Osteoblast (primary cell): ENCODE data around the gene TMEM183A. TPM values are rescaled to one million over a fixed set of nuclear protein-coding genes. Genes with fewer than 3 reads are reported as not detected.

Experiments used
- DNase-seq: peaks from one replicate; pipeline ENCODE4 v3.0.0; 2011; ENCODE audit warnings: low spot score, mixed read lengths; ENCODE audit not compliant: insufficient read length; ENCODE audit errors: missing footprints
- H2AFZ ChIP-seq: 2 replicates; pipeline ENCODE4 v1.6.0; 2011; ENCODE audit warnings: mild to moderate bottlenecking, low read length
- H3K27ac ChIP-seq: 2 replicates; pipeline ENCODE4 v1.5.1; 2011; ENCODE audit warnings: mild to moderate bottlenecking, low read depth, low read length, moderate library complexity
- H3K27me3 ChIP-seq: 2 replicates; pipeline ENCODE4 v1.6.0; 2012; ENCODE audit warnings: mild to moderate bottlenecking, control low read depth, inconsistent platforms, low read length, moderate library complexity; ENCODE audit not compliant: insufficient read depth
- H3K36me3 ChIP-seq: 2 replicates; pipeline ENCODE4 v1.5.1; 2011; ENCODE audit warnings: mild to moderate bottlenecking, low read length, control low read depth, moderate library complexity; ENCODE audit not compliant: insufficient read depth
- H3K4me1 ChIP-seq: 2 replicates; pipeline ENCODE4 v1.5.1; 2011; ENCODE audit warnings: mild to moderate bottlenecking, low read length, control low read depth, moderate library complexity; ENCODE audit not compliant: insufficient read depth
- H3K4me2 ChIP-seq: 2 replicates; pipeline ENCODE4 v1.6.0; 2011; ENCODE audit warnings: mild to moderate bottlenecking, low read length; ENCODE audit not compliant: insufficient read depth
- H3K4me3 ChIP-seq: fragments of 200-600 bp; sonication (generic); 3 replicates; pipeline ENCODE4 v1.5.1; 2012; ENCODE audit warnings: mild to moderate bottlenecking, low read length, inconsistent platforms; ENCODE audit not compliant: insufficient read depth
- H3K79me2 ChIP-seq: 2 replicates; pipeline ENCODE4 v1.6.0; 2012; ENCODE audit warnings: mild to moderate bottlenecking, low read length, control low read depth, inconsistent platforms; ENCODE audit not compliant: insufficient read depth
- H3K9me3 ChIP-seq: 2 replicates; pipeline ENCODE4 v1.5.1; 2011; ENCODE audit warnings: low read depth, low read length, control low read depth
- H4K20me1 ChIP-seq: 2 replicates; pipeline ENCODE4 v1.6.0; 2012; ENCODE audit warnings: mild to moderate bottlenecking, low read length, control low read depth; ENCODE audit not compliant: insufficient read depth
- total RNA-seq: library from RNA; depleted of rRNA; stranded (reverse); fragments of >200 nt; gene quantifications from 2 replicates; pipeline ENCODE4 v1.2.3, GENCODE V29; 2012
- TF ChIP-seq, protein P1 (sequence below): IDR thresholded peaks from 2 replicates; pipeline ENCODE4 v1.5.1; 2011; ENCODE audit warnings: mild to moderate bottlenecking, low read depth, low read length, moderate library complexity; ENCODE audit errors: extremely low read depth

TMEM183A gene
- total RNA-seq, 1 donor, result 118 TPM

DNA sequence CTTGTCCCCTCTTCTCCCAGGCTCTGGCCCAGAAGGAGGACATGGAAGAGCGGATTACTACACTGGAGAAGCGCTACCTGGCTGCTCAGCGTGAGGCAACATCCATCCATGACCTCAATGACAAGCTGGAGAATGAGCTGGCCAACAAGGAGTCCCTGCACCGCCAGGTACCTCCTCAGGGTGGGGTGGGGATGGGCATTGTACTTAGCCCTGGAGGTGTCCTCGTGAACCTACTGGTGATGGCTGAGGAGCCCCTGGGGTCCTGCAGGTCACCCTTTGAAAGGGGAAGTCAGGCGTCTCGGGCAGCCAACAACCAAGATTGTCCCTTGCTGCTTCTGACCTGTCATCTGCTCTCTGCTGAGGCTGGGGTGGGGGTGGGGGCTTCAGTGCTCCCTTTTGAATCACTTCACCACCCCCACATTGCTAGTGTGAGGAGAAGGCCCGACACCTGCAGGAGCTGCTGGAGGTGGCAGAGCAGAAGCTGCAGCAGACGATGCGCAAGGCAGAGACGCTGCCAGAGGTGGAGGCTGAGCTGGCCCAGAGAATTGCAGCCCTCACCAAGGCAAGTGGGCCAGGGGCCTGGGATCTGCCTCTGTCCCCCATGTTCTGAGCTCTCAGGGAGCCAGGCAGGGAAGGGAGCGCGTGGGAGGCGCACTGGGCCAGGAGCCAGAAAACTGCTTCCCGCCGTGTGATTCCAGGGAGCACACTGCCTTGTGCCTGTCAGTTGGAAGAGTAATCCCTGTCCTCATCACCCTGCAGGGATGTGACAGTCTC, 38.8 kb downstream of the TMEM183A start:
- Histone ChIP-seq H3K4me1 (peaks cover 14% of the 10 kb centered on the region), H3K4me3 (no peak overlapping the region), H3K9me3 (no peaks in the 10 kb centered on the region), H3K79me2 (no peaks in the 10 kb centered on the region), H4K20me1 (no peaks in the 10 kb centered on the region), H3K36me3 (no peaks in the 10 kb centered on the region), H2AFZ (no peak overlapping the region), H3K27ac (no peak overlapping the region), H3K27me3 (no peaks in the 10 kb centered on the region), H3K4me2 (no peak overlapping the region)
- TF ChIP-seq, protein P1, sequence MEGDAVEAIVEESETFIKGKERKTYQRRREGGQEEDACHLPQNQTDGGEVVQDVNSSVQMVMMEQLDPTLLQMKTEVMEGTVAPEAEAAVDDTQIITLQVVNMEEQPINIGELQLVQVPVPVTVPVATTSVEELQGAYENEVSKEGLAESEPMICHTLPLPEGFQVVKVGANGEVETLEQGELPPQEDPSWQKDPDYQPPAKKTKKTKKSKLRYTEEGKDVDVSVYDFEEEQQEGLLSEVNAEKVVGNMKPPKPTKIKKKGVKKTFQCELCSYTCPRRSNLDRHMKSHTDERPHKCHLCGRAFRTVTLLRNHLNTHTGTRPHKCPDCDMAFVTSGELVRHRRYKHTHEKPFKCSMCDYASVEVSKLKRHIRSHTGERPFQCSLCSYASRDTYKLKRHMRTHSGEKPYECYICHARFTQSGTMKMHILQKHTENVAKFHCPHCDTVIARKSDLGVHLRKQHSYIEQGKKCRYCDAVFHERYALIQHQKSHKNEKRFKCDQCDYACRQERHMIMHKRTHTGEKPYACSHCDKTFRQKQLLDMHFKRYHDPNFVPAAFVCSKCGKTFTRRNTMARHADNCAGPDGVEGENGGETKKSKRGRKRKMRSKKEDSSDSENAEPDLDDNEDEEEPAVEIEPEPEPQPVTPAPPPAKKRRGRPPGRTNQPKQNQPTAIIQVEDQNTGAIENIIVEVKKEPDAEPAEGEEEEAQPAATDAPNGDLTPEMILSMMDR, result no peak
- peak; percentile 71 for DNase-seq

DNA sequence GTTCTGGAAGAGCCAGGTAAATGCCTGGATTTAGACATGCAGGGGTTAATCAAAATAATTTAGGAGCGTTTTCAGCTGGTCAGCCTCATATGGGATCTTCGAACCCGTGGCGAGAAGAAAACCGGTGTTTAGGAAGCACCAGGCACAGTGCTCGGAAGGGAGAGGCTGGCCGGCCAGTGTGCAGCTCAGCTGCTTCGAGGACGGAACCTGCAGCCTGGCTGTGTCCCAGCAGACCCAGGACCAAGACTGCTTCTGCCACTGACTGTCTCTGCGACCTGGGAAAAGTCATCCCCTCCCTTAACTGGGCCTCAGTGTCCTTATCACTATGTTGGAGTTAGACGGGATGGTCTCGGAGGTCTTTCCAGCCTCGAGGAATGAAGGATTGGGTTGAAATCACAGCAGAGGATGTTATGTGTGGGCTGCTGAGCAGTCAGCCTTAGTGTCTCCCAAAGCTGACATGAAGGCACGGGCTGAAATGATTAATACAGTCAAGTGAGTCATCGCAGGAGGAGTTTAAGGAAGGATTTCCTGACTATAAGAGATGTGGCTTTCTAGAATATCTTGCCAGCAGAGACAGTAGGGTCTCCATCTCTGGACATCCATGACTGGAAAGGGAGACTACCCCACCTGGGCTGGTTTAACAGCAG, 39.9 kb downstream of the TMEM183A start:
- no peaks in the 10 kb centered on the region for H3K79me2 ChIP-seq

DNA sequence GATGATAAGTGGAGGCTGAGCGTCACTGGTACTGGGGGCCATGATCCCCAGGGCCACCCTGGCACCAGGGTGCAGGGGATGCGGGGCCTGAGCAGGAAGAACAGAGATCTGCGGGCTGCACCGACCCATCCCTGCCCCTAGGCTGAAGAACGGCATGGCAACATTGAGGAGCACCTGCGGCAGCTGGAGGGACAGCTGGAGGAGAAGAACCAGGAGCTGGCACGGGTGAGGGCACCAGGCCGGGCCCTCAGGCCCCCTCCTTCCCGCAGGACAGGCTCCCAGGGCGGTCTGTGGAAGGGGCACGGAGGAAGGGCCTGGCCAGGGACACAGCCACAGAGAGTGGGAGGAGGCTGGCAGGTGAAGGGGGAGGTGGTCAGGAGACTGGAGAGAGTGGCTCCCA, 40.9 kb downstream of the TMEM183A start:
- H2AFZ ChIP-seq, result no peak overlapping the region
- peaks cover 14% of the 10 kb centered on the region for H3K4me1 ChIP-seq
- H3K4me2 ChIP-seq, result no peak overlapping the region
- H3K36me3 ChIP-seq, result no peaks in the 10 kb centered on the region
- H3K27me3 ChIP-seq, result no peaks in the 10 kb centered on the region
- no peaks in the 10 kb centered on the region for H4K20me1 ChIP-seq
- no peaks in the 10 kb centered on the region for H3K79me2 ChIP-seq
- DNase-seq, result no peak
- no peaks in the 10 kb centered on the region for H3K9me3 ChIP-seq
- TF ChIP-seq, protein P1, result no peak
- no peak overlapping the region for H3K27ac ChIP-seq
- no peak overlapping the region for H3K4me3 ChIP-seq

More for the DNA sequence above, 39.9 kb downstream of the TMEM183A start:
- TF ChIP-seq, protein P1, result no peak
- Histone ChIP-seq H4K20me1 (no peaks in the 10 kb centered on the region), H3K4me1 (peaks cover 14% of the 10 kb centered on the region), H3K4me3 (peak overlapping the region; percentile 21), H3K27me3 (no peaks in the 10 kb centered on the region), H3K4me2 (peak overlapping the region; percentile 62), H3K27ac (peak overlapping the region; percentile 31), H2AFZ (peak overlapping the region; percentile 39), H3K9me3 (no peaks in the 10 kb centered on the region), H3K36me3 (no peaks in the 10 kb centered on the region)
- peak; percentile 99 for DNase-seq

DNA sequence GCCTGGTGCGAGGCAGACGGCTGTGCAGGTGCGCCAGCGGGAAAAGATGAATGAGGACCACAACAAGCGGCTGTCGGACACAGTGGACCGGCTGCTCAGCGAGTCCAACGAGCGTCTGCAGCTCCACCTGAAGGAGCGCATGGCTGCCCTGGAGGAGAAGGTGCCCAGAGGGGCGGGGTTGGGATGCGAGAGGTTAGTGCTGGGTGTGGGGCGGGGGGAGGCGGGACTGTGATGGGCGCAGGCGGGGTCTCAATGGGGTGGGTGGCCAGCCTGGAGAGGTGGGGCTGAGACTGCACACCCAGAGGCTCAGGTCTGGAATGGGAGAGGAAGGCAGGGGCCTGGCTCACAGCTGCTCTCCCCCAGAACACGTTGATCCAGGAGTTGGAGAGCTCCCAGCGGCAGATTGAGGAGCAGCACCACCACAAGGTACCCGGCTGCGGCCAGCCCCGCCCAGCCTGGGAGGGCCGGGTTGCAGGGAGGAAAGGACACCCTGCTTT, 41.4 kb downstream of the TMEM183A start:
- no peak overlapping the region for H3K4me3 ChIP-seq
- TF ChIP-seq, protein P1, result no peak
- no peak overlapping the region for H3K27ac ChIP-seq
- H3K9me3 ChIP-seq, result no peaks in the 10 kb centered on the region
- peak; percentile 68 for DNase-seq
- H4K20me1 ChIP-seq, result no peaks in the 10 kb centered on the region
- no peak overlapping the region for H3K4me2 ChIP-seq
- H3K27me3 ChIP-seq, result no peaks in the 10 kb centered on the region
- peaks cover 14% of the 10 kb centered on the region for H3K4me1 ChIP-seq
- H2AFZ ChIP-seq, result no peak overlapping the region
- no peaks in the 10 kb centered on the region for H3K36me3 ChIP-seq
- H3K79me2 ChIP-seq, result no peaks in the 10 kb centered on the region
